WTC11 (cell line): Measurements from ENCODE around the gene CATSPER1.

ENCODE experiments used
- CREB1 ChIP-seq: sonication (generic); formaldehyde crosslinking; IDR thresholded peaks from 2 replicates; pipeline ENCODE4 v1.8.0; 2023; ENCODE audit warnings: mild to moderate bottlenecking, missing genetic modification reagents
- ESRRA ChIP-seq: sonication (generic); formaldehyde crosslinking; IDR thresholded peaks from 2 replicates; pipeline ENCODE4 v1.8.1; 2022; ENCODE audit warnings: mild to moderate bottlenecking, missing genetic modification reagents, borderline replicate concordance
- NFYB ChIP-seq: sonication (generic); formaldehyde crosslinking; conservative IDR thresholded peaks from 2 replicates; pipeline ENCODE4 v1.8.0; 2022; ENCODE audit warnings: low read depth, missing genetic modification reagents
- TCF7 ChIP-seq: sonication (generic); formaldehyde crosslinking; IDR thresholded peaks from 2 replicates; pipeline ENCODE4 v1.8.0; 2022; ENCODE audit warnings: mild to moderate bottlenecking, low read depth, missing genetic modification reagents, moderate library complexity
- USF1 ChIP-seq: sonication (generic); formaldehyde crosslinking; IDR thresholded peaks from 2 replicates; pipeline ENCODE4 v1.8.0; 2022; ENCODE audit warnings: mild to moderate bottlenecking, missing genetic modification reagents
- ZNF396 ChIP-seq: fragments of 250-450 bp; sonication (Bioruptor Pico); IDR thresholded peaks from 2 replicates; pipeline ENCODE4 v1.8.0; 2021; ENCODE audit warnings: mild to moderate bottlenecking, moderate library complexity, borderline replicate concordance
- TF ChIP-seq, protein P1 (sequence below): fragments of 200-600 bp; IDR thresholded peaks from 2 replicates; pipeline ENCODE4 v1.8.0; 2022; ENCODE audit warnings: antibody characterized with exemption
- TF ChIP-seq, protein P2 (sequence below): sonication (generic); formaldehyde crosslinking; IDR thresholded peaks from 2 replicates; pipeline ENCODE4 v1.8.1; 2022; ENCODE audit warnings: low read depth, mild to moderate bottlenecking, moderate library complexity, missing genetic modification reagents, borderline replicate concordance
- TF ChIP-seq, protein P3 (sequence below): sonication (generic); formaldehyde crosslinking; IDR thresholded peaks from 2 replicates; pipeline ENCODE4 v1.8.0; 2022; ENCODE audit warnings: mild to moderate bottlenecking, missing genetic modification reagents

- TF ChIP-seq, protein P1, sequence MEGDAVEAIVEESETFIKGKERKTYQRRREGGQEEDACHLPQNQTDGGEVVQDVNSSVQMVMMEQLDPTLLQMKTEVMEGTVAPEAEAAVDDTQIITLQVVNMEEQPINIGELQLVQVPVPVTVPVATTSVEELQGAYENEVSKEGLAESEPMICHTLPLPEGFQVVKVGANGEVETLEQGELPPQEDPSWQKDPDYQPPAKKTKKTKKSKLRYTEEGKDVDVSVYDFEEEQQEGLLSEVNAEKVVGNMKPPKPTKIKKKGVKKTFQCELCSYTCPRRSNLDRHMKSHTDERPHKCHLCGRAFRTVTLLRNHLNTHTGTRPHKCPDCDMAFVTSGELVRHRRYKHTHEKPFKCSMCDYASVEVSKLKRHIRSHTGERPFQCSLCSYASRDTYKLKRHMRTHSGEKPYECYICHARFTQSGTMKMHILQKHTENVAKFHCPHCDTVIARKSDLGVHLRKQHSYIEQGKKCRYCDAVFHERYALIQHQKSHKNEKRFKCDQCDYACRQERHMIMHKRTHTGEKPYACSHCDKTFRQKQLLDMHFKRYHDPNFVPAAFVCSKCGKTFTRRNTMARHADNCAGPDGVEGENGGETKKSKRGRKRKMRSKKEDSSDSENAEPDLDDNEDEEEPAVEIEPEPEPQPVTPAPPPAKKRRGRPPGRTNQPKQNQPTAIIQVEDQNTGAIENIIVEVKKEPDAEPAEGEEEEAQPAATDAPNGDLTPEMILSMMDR: no peak
- TF ChIP-seq CREB1 (CRISPR knock-in tag): no peak
- TF ChIP-seq, protein P2, sequence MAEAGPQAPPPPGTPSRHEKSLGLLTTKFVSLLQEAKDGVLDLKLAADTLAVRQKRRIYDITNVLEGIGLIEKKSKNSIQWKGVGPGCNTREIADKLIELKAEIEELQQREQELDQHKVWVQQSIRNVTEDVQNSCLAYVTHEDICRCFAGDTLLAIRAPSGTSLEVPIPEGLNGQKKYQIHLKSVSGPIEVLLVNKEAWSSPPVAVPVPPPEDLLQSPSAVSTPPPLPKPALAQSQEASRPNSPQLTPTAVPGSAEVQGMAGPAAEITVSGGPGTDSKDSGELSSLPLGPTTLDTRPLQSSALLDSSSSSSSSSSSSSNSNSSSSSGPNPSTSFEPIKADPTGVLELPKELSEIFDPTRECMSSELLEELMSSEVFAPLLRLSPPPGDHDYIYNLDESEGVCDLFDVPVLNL (CRISPR knock-in tag): no peak
- TF ChIP-seq TCF7 (CRISPR knock-in tag): no peak
- TF ChIP-seq, protein P3, sequence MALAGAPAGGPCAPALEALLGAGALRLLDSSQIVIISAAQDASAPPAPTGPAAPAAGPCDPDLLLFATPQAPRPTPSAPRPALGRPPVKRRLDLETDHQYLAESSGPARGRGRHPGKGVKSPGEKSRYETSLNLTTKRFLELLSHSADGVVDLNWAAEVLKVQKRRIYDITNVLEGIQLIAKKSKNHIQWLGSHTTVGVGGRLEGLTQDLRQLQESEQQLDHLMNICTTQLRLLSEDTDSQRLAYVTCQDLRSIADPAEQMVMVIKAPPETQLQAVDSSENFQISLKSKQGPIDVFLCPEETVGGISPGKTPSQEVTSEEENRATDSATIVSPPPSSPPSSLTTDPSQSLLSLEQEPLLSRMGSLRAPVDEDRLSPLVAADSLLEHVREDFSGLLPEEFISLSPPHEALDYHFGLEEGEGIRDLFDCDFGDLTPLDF (CRISPR knock-in tag): no peak
- TF ChIP-seq ESRRA (CRISPR knock-in tag): no peak
- no peak for TF ChIP-seq NFYB (CRISPR knock-in tag)
- no peak for TF ChIP-seq USF1 (CRISPR knock-in tag)
- no peak for TF ChIP-seq ZNF396 (CRISPR knock-in tag)
Observed at GRCh38 chr11:66002648-66003225, 23.5 kb downstream of the CATSPER1 start.
